Mammary epithelial cell (primary cell): ENCODE results near the gene KRI1.

ENCODE experiments used
- CTCF ChIP-seq, 2 donors: IDR thresholded peaks in 1 of 2; conservative IDR thresholded peaks in 1 of 2; 2 replicates each; pipeline ENCODE4 v1.5.1; 2011 to 2012; ENCODE audit warnings: inconsistent platforms in 2 of 2, low read length in 2 of 2, mild to moderate bottlenecking in 2 of 2, control low read depth in 1 of 2, low read depth in 1 of 2; ENCODE audit not compliant: insufficient read depth in 1 of 2; ENCODE audit errors: extremely low read depth in 1 of 2
- EZH2 ChIP-seq: IDR thresholded peaks from 2 replicates; pipeline ENCODE4 v1.6.1; 2012; ENCODE audit warnings: low read length, inconsistent platforms, borderline replicate concordance

GRCh38 chr19:10518444-10519361 is 47.1 kb downstream of the KRI1 start:
- TF ChIP-seq CTCF (conservative IDR thresholded peaks at IDR 0.05 in 1 of 2, IDR thresholded peaks at IDR 0.05 in 1 of 2; ENCODE audit: extremely low read depth in 1 of 2, insufficient read depth in 1 of 2, low read depth in 1 of 2, low read length in 2 of 2) (no peak), EZH2 (no peak)
